ENCODE data around the gene CTSZ. TPM values are rescaled to one million over a fixed set of nuclear protein-coding genes. Genes with fewer than 3 reads are reported as not detected.

The CTSZ gene
- total and polyA plus RNA-seq, 10 of the 15 experiments (the other 5 are each of a cell fraction or from before 2014, with no cell fraction given), result 6.0 to 301 (median 154) TPM

- no peak overlapping the region for H3K27ac ChIP-seq (ENCODE audit: control insufficient read depth, insufficient read depth)
- peaks cover 36 to 49% of the 10 kb centered on the region in 2 experiments for H3K36me3 ChIP-seq (ENCODE audit: control insufficient read depth in 2 of 2, insufficient read depth in 2 of 2, low read length in 1 of 2)
- H3K4me2 ChIP-seq (ENCODE audit: control insufficient read depth, insufficient read depth), result no peak overlapping the region
- in situ Hi-C loops (cut with MboI) (no loop called here), intact Hi-C loops (cut with micrococcal nuclease; ENCODE audit: unreplicated experiment) (loop anchor here (10.0 kb wide), 2 partner anchors 46 to 334 kb away; partner anchors contain the start of genes ATP5F1E and STX16)
- no peak overlapping the region for H3K4me3 ChIP-seq
- H3K9ac ChIP-seq (ENCODE audit: control insufficient read depth, insufficient read depth, low read length), result no peak overlapping the region
- ChIA-PET CTCF (no interaction called here), RAD21 (ENCODE audit: unreplicated experiment) (no interaction called here), POLR2A (no interaction called here), SMC1A (ENCODE audit: uncharacterized antibody, unreplicated experiment) (no interaction called here)
- no peak for FAIRE-seq
- WGBS (ENCODE audit: insufficient coverage, insufficient replicate concordance, low lambda C conversion rate, missing lambda C conversion rate), result 95% methylated on average over 10 of the region's 10 CpGs
- BruUV-seq (replicated peaks), result TSS peak; percentile 15
- H4K20me1 ChIP-seq (ENCODE audit: control insufficient read depth, insufficient read depth), result no peaks in the 10 kb centered on the region
- H3K79me2 ChIP-seq (ENCODE audit: control insufficient read depth, insufficient read depth, low read length), result peaks cover 19% of the 10 kb centered on the region
- H3K27me3 ChIP-seq (replicated peaks in 1 of 2; ENCODE audit: control insufficient read depth in 2 of 2, insufficient read depth in 2 of 2, low read length in 1 of 2), result no peaks in the 10 kb centered on the region
- DNase-seq (ENCODE audit: low read depth, low spot score), result no peak
- peaks cover 11% of the 10 kb centered on the region; the same call in 1 of the 2 replicates for H3K4me1 ChIP-seq (ENCODE audit: control insufficient read depth, insufficient read depth, low read length)
- no peak overlapping the region for H2AFZ ChIP-seq (ENCODE audit: control insufficient read depth, low read depth, low read length)
- no peaks in the 10 kb centered on the region for H3K9me3 ChIP-seq (replicated peaks; ENCODE audit: control insufficient read depth, insufficient read depth, low read length)
- ATAC-seq, result no peak
- TF ChIP-seq RUNX3 (IDR thresholded peaks at IDR 0.05; ENCODE audit: low read length) (no peak), RB1 (IDR thresholded peaks at IDR 0.05; ENCODE audit: borderline replicate concordance) (no peak), TCF7 (IDR thresholded peaks at IDR 0.05; ENCODE audit: borderline replicate concordance) (no peak), NRF1 (conservative IDR thresholded peaks at IDR 0.05; ENCODE audit: low read depth, low read length) (no peak), ZBTB11 (CRISPR knock-in tag; IDR thresholded peaks at IDR 0.05) (no peak), EZH2 (IDR thresholded peaks at IDR 0.05; ENCODE audit: borderline replicate concordance, control insufficient read depth, low read depth, low read length) (no peak), POLR2AphosphoS5 (IDR thresholded peaks at IDR 0.05; ENCODE audit: low read length) (no peak), NR2C1 (IDR thresholded peaks at IDR 0.05) (no peak), ELK1 (IDR thresholded peaks at IDR 0.05; ENCODE audit: low read depth, low read length) (no peak), CBX5 (IDR thresholded peaks at IDR 0.05; ENCODE audit: low read depth) (no peak), ETV6 (conservative IDR thresholded peaks at IDR 0.05 in 1 of 2, IDR thresholded peaks at IDR 0.05 in 1 of 2; ENCODE audit: borderline replicate concordance in 1 of 2, low read depth in 1 of 2) (no peak), MYC (IDR thresholded peaks at IDR 0.05; ENCODE audit: insufficient read depth, insufficient read length, insufficient replicate concordance, low read length, severe bottlenecking) (no peak)
- TF ChIP-seq, protein P1, sequence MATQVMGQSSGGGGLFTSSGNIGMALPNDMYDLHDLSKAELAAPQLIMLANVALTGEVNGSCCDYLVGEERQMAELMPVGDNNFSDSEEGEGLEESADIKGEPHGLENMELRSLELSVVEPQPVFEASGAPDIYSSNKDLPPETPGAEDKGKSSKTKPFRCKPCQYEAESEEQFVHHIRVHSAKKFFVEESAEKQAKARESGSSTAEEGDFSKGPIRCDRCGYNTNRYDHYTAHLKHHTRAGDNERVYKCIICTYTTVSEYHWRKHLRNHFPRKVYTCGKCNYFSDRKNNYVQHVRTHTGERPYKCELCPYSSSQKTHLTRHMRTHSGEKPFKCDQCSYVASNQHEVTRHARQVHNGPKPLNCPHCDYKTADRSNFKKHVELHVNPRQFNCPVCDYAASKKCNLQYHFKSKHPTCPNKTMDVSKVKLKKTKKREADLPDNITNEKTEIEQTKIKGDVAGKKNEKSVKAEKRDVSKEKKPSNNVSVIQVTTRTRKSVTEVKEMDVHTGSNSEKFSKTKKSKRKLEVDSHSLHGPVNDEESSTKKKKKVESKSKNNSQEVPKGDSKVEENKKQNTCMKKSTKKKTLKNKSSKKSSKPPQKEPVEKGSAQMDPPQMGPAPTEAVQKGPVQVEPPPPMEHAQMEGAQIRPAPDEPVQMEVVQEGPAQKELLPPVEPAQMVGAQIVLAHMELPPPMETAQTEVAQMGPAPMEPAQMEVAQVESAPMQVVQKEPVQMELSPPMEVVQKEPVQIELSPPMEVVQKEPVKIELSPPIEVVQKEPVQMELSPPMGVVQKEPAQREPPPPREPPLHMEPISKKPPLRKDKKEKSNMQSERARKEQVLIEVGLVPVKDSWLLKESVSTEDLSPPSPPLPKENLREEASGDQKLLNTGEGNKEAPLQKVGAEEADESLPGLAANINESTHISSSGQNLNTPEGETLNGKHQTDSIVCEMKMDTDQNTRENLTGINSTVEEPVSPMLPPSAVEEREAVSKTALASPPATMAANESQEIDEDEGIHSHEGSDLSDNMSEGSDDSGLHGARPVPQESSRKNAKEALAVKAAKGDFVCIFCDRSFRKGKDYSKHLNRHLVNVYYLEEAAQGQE (IDR thresholded peaks at IDR 0.05; ENCODE audit: low read depth, low read length), result no peak
Observed at GRCh38 chr20:58989196-58989595, 17.9 kb downstream of the CTSZ start.

Data from GM12878 (cell line).